ENCODE results near the gene C3orf22. TPM values are rescaled to one million over a fixed set of nuclear protein-coding genes. Genes with fewer than 3 reads are reported as not detected.

C3orf22 gene
- total RNA-seq, 1 donor from 2014 or later = not detected

DNA sequence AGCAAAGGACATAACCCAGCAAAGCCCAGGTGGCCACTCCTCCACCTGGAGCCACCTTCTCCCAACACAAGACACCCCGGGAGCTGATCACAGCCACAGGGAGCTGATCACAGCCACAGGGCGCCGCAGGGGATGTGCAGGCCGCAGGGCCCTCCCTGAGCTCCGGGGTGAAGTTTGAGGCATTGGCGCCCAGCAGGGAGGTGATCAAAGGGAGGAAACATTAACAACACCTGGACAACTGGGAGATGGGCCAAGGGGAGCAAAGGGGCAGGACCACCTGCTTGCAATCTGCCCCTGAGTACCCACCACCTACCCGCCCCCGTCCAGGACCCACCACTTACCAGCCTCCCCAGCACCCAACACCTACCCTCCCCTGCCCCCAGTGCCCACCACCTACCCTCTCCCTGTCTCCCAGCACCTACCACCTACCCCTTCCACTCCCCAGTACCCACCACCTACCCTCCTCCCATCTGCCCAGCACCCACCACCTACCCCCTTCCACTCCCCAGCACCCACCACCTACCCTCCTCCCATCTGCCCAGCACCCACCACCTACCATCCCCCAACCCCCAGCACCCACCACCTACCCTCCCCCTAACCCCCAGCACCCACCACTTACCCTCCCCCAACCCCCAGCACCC, 43.5 kb downstream of the C3orf22 start:
- DNase-seq (ENCODE audit: low read depth, low spot score) = no peak

DNA sequence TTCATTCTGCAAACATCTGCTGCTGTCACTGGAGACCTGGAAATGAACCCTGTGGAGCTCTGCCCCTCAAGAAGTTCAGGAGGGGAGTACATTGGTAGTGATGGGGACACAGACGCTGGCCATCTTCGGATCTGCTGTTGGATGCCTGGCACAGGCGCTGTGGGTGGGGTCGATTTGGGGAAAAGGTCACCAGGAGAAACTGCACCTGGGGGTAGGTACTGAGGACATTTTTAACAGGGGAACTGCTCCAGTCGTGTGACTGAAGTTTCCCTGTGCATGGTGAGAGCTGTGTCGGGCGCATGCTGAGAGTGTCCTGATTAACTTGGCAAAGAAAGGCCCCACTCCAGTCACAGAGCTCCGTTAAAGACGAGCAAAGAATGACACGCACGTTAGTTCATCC, 44.6 kb downstream of the C3orf22 start:
- DNase-seq (ENCODE audit: low read depth, low spot score) = no peak

DNA sequence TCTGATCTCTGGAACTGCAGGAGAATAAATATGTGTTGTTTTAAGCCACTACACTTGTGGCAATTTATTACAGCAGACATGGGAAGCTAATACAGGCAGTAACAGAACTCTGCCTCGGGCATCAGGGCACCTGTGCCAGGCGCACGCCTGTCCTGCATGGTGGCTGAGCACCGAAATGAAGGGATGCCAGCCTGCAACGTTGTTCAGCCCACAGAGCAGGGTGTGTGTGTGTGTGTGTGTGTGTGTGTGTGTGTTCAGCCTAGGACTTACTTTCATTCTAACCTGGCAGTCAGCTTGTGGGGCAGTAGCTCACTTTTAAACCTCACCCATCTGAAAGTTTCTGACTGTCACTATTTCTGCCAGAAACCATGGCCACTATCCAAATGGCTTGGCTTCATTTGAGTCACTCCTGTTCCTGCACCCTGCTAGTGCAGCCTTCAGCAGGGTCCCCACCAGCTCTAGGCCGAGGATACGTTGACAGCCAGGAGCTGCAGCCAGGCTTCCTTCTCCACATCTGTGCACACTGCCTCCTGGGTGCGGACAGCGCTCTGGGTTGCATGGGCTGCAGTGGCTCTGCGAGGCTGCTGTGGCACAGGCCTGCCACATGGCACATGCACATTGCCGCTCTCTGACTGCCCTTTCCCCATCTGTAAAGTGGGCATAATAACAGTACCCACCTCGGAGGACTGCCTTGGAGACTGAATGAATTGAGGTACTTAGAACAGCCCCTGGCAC, 45.6 kb downstream of the C3orf22 start:
- no peak for DNase-seq (ENCODE audit: low read depth, low spot score)

DNA sequence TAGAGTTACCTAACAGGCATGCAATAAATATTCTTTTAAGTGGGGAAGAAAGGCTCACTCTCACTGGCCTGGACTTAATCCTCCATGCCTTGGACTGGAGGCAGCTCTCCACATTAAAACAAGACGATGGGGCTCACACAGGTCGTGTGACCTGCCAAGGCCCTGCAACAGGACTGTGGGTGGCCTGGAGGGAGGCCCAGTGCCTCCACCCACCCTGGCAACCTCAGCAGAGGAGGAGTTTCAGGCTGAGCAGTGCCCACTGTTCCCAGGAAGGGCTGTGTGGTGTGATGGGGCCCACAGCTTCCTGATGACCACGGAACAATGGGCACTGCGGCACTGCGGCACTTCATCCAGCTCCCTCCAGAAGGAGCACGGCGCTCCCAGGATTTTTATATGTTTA, 46.7 kb downstream of the C3orf22 start:
- DNase-seq (ENCODE audit: low read depth, low spot score) = no peak

DNA sequence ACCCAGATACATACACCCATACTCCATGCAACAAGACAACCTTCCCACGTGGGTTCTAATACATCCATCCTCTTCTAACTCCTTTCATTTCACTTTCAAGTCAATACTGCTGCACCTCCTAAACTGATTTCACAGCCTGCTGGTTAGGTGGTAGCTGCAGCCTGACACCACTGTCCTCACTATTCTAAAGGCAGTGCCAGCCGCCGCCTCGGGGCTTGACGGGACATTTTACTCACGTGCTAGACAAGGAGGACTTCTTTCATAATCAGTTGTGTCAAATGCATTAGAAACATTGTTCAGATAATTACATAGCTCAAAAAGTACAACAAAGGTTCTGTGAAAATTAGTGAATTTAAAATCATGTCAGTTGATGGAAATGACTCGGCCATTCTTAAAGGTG, 47.4 kb downstream of the C3orf22 start:
- no peak for DNase-seq (ENCODE audit: low read depth, low spot score)

DNA sequence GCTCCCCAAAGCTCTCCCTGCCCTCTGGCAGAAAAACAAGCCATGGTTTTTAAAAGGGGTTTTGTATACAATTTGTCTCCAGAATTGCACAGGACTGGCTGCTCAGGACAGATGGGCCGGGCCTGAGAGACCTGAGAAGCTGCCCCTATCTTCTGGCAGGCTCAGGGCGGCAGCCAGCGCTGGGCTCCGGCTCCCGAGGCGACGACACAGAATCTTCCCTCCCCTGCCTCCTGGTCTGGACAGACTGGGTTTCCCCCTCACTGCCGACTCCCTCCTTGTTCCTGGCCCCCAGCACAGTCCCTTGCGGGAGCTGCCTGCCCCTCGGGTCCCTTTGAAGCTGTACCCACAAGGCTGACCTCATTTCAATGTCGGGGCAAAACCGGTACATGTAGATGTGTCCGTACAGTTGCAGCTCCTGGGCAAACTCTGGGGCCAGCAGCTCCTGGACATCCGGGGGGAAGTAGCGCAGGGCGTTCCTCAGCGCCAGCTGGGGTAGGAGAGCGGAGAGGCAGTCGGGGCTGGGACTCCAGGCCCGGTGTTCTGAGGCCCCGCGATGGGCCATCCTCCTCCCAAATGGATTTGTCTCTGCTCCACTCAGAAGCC, 48.3 kb downstream of the C3orf22 start:
- no peak for DNase-seq (ENCODE audit: low read depth, low spot score)

DNA sequence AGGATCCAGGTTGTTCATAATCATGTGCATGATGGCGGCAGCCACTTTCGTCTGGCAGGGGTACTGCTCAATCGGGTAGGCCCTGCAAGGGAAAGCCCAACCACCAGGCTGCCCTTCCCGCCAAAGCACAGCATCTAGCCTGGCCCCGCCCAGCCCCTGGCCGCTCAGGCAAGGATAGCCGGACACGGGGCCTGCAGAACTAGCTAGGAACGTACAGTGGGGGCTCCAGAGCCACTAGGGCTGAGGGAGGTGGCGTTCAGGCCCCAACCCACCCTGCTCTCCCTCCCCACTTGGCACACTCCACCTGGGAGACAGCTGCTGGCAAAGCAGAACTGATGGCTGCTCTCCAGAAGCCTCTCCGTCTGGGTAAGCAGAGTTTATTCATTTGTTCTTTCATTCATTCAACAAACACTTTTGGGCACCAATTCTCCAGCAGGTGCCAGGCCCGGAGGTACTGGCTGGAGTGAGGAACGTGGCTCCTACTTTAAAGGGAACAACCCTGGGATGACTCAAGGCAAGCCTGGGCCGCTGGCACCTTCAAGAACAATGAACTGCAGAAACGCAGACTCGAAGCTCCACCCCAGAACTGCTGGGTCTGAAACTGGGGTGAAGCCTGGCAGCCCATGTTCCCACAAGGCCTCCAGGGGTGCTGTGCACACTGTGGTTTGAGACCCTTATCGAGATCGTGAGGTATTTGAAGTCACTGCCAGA, 49.0 kb downstream of the C3orf22 start:
- DNase-seq (ENCODE audit: low read depth, low spot score) = no peak

DNA sequence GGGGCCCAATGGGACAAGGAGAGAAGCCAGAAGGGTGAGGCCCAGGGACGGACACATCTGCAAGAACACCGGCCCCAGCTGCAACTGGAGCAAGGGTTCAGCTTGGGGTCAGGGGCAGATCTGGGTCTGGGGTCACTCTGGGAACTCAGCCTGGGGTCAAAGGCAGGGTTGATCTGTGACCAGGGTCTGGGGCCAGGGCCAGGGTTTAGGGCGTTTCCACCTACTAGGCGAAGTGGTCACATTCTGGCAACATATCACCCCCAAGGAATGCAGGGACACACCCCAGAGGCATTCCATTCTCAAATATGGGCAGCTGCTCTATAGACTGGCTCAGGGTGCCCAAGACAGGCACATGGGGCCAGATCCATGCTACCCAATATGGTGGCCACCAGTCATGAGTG, 50.2 kb downstream of the C3orf22 start:
- DNase-seq (ENCODE audit: low read depth, low spot score) = no peak

DNA sequence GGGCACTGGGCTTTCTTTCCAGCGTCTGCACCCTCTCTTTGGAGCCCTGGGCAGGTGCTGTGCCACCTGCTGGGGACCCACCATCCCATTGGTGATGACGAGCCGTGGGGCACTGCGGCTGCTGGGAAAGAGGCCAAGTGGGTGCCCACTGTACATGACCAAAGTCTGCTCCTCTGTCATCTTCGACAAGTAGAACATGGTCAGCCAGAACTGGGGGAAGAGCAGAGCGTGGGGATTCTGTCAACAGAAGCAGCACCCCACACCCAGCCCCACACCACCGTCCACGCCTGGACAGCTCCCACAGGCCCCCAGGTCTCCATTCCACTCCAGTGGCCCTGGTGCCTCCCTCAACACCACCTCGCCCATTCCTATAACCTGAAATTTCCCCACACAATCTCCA, 50.8 kb downstream of the C3orf22 start:
- no peak for DNase-seq (ENCODE audit: low read depth, low spot score)

DNA sequence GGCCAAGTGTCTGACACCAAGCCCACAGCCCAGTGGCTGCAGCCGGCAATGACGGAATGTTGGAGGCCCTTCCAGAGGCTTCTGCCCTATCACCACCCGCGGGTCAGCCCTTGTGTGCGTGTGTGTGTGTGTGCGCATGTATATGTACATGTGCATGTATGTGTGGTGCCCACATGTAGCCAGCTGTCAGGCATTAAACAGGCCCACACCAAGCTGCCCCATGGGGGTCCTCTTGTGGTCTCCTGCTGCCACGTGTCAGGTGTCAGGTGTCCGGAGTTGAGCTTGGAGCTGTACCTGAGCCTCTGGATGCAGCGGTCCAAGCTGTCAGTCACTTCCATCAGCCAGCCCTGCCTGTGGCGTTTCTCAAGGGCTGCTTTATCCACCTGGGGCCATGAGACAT, 55.0 kb downstream of the C3orf22 start:
- DNase-seq (ENCODE audit: low read depth, low spot score) = no peak

DNA sequence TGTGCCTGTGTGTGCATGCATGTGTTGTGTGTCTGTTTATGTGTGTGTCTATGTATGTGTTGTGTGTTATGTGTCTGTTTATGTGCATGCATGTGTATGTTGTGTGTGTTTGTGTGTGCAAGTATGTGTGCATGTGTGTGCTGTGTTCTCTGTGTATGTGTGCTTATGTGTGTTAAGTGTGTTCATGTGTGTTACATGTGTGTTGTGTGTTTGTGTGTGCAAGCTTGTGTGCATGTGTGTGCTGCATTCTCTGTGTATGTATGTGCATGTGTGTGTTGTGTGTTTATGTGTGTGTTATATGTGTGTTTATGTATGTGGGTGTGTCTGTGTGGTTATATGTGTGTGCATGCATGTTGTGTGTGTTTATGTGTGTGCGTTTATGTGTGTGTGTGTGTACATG, 56.1 kb downstream of the C3orf22 start:
- DNase-seq (ENCODE audit: low read depth, low spot score) = no peak

DNA sequence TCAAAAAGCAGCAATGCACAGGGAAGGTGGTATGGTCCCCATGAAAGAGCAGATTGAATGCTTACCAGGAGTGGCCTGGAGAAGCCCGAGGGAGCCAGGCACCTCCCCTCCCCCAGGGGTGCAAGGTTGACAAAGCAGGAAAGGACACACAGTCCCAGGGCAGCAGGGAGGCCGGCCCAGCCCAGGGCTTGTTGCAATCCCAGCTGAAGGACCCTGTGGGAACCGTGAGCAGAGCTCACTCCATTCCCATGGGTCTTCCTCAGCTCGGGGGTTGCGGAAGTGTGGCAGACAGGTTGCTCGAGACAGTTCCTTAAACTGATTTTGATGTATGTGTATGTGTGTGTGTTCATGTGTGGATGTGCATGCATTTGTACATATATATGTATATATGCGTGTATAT, 57.0 kb downstream of the C3orf22 start:
- DNase-seq (ENCODE audit: low read depth, low spot score) = no peak

DNA sequence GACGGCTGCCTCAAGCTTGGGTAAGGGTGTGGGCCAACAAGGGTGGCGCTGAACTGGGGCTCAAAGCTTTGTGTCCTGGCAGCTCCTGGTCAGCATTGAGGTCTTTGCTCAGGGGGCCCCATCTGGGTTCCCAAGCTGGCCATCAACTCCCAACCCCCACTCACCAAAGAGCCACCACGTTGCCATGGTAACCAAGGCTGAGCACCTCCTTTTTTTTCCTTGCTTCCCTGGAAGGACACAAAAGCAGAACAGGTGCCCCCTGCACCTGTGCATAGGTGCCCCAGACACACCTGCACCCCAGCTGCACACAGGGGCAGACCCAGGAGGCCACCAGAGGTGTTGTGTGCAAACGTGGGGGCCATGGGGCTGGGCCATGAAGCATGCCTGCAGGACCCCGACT, 57.7 kb downstream of the C3orf22 start:
- DNase-seq (ENCODE audit: low read depth, low spot score) = no peak

DNA sequence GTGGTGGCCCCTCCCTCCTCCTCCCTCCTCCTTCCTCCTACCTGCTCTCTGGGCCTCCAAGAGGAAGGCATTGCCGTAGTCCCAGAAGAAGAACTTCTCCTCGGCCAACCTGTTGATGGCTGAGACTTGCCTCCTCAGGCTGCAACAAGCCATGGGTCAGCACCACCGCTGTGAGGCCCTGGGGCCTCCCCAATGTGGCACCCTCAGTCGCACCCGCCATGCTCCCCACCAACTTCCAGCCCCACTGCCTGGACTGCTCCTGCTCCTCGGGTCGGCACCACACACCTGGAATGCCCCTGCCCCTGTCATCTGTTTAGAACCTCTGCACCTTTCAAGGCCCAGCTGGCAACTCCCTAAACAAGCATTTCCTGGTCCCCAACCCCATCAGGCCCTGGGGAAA, 58.7 kb downstream of the C3orf22 start:
- no peak for DNase-seq (ENCODE audit: low read depth, low spot score)

Other genes with a start within 250 kb of the C3orf22 start
- gene KLF15, start 201.5 kb downstream of the C3orf22 start, total RNA-seq = 2.3 and 4.3 TPM in 2 replicates
- gene CFAP100, start 164.0 kb downstream of the C3orf22 start, total RNA-seq = not detected in 2 replicates
- 15.2 and 20.5 TPM in 2 replicates for gene ZXDC, start 83.0 kb downstream of the C3orf22 start, total RNA-seq
- not detected in 2 replicates for gene UROC1, start 41.2 kb downstream of the C3orf22 start, total RNA-seq
- gene CHST13, start 34.8 kb downstream of the C3orf22 start, total RNA-seq = not detected in 2 replicates
- 5.7 and 12.7 TPM in 2 replicates for gene TXNRD3, start 96.2 kb upstream of the C3orf22 start, total RNA-seq
- 9.3 and 13.5 TPM in 2 replicates for gene CHCHD6, start 145.3 kb upstream of the C3orf22 start, total RNA-seq

Data from pulmonary artery endothelial cell (primary cell).